B cell (primary cell): ENCODE results near the gene ITSN2.

Experiments
- CTCF ChIP-seq: fragments of 200-600 bp; IDR thresholded peaks from one replicate; pipeline ENCODE4 v1.8.0; 2022; ENCODE audit warnings: antibody characterized with exemption, mild to moderate bottlenecking
- EZH2 ChIP-seq: IDR thresholded peaks from 2 replicates; pipeline ENCODE4 v1.6.1; 2012; ENCODE audit warnings: borderline replicate concordance, low read depth, mild to moderate bottlenecking, moderate library complexity, low read length; ENCODE audit not compliant: insufficient read depth, poor library complexity, severe bottlenecking

GRCh38 chr2:24176326-24176725 lies 184.0 kb downstream of the ITSN2 start:
- no peak for TF ChIP-seq CTCF
- no peak for TF ChIP-seq EZH2
